T-helper 2 cell treated with Interferon-gamma antibody and Interleukin-4, amounts not matched to agents 5 μg/mL and 100 μg/mL, for 36 hours (primary cell): Measurements from ENCODE around the gene DOCK3.
"Not testable (repeated sequence)": the region's sequence is repeated elsewhere in the genome, so short reads cannot be mapped to it uniquely, and the experiment has no call there.

Source experiments
- DNase-seq: peaks from one replicate; pipeline ENCODE4 v3.0.0; 2021; ENCODE audit warnings: low spot score
- H3K27ac Mint-ChIP-seq: one replicate; pipeline ENCODE4 v1.8.0; 2021; ENCODE audit warnings: mild to moderate bottlenecking, mixed read lengths
- H3K27me3 Mint-ChIP-seq: one replicate; pipeline ENCODE4 v1.8.0; 2021; ENCODE audit warnings: low read depth, mixed read lengths
- H3K36me3 Mint-ChIP-seq: one replicate; pipeline ENCODE4 v1.8.0; 2021; ENCODE audit warnings: low read depth, mixed read lengths
- H3K4me1 Mint-ChIP-seq: one replicate; pipeline ENCODE4 v1.8.0; 2021; ENCODE audit warnings: low read depth, mixed read lengths
- H3K4me3 Mint-ChIP-seq: one replicate; pipeline ENCODE4 v1.8.0; 2022; ENCODE audit warnings: mild to moderate bottlenecking, moderate library complexity, mixed read lengths
- H3K9me3 Mint-ChIP-seq: one replicate; pipeline ENCODE4 v1.8.0; 2021; ENCODE audit warnings: mixed read lengths

DOCK3 gene

GRCh38 chr3:50811893-50812292, 137.2 kb downstream of the DOCK3 start:
- no peaks in the 10 kb centered on the region for H3K27me3 Mint-ChIP-seq
- H3K27ac Mint-ChIP-seq: no peak overlapping the region
- no peaks in the 10 kb centered on the region for H3K4me1 Mint-ChIP-seq
- H3K36me3 Mint-ChIP-seq: no peaks in the 10 kb centered on the region
- no peak for DNase-seq
- H3K4me3 Mint-ChIP-seq: no peak overlapping the region
- H3K9me3 Mint-ChIP-seq: no peaks in the 10 kb centered on the region

- H3K27ac Mint-ChIP-seq: no peak overlapping the region
- H3K4me3 Mint-ChIP-seq: no peak overlapping the region
- no peaks in the 10 kb centered on the region for H3K36me3 Mint-ChIP-seq
- no peaks in the 10 kb centered on the region for H3K4me1 Mint-ChIP-seq
- H3K9me3 Mint-ChIP-seq: no peaks in the 10 kb centered on the region
- no peak for DNase-seq
- no peaks in the 10 kb centered on the region for H3K27me3 Mint-ChIP-seq
Observed at GRCh38 chr3:50815844-50816243, 141.1 kb downstream of the DOCK3 start.

DNA sequence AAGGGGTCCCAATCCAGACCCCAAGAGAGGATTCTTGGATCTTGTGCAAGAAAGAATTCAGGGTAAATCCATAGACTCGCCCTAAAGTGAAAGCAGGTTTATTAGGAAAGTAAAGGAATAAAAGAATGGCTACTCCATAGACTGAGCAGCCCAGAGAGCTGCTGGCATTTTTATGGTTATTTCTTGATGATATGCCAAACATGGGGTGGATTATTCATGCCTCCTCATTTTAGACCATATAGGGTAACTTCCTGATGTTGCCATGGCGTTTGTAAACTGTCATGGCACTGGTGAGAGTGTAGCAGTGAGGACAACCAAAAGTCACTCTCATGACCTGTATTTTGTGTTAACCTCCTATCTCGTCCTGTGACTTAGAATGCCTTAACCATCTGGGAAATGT, 142.2 kb downstream of the DOCK3 start:
- Mint-ChIP-seq H3K27me3 (no peaks in the 10 kb centered on the region), H3K9me3 (no peaks in the 10 kb centered on the region), H3K4me1 (no peaks in the 10 kb centered on the region), H3K36me3 (no peaks in the 10 kb centered on the region), H3K4me3 (no peak overlapping the region), H3K27ac (no peak overlapping the region)
- DNase-seq: no peak

DNA sequence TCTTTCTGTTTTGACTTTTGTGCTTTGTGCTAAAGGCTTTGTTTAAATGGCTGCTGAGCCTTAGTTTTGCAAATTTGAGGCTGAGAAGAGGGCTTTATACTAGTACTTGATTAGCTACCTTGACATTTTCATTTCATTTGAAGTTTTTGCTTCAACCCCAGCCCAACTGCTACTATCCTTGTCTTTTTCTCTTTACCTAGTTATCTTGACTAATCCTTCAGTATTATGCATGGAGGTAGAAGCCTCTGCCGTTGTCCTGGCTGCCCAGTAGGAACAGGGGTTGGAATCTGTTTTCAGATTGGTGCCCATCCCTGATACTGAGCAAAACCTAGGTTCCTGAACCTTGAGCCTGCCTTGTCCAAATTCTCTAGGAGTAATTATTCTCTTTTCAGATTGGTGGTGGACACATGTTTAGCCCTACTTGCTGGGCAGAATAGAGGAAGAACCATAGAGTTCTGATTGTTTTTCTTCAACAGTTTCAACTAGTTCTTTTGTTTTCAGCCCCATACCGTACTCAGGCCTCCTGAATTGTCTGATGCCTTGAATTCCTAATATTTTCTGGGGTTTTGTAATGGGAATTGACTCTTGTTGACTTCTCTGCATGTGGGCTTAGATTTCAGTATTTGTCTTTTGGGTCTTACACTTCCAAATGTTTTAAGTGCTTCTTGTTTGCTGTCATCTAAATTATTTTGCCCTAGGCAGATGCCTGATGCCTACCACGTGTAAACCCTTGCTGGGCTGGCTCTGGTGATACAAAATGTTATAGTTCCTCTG, 143.2 kb downstream of the DOCK3 start:
- no peak for DNase-seq
- Mint-ChIP-seq H3K27ac (no peak overlapping the region), H3K4me3 (no peak overlapping the region), H3K4me1 (no peaks in the 10 kb centered on the region), H3K27me3 (no peaks in the 10 kb centered on the region), H3K9me3 (no peaks in the 10 kb centered on the region), H3K36me3 (no peaks in the 10 kb centered on the region)

GRCh38 chr3:50819882-50820281, 145.2 kb downstream of the DOCK3 start:
- H3K9me3 Mint-ChIP-seq: no peaks in the 10 kb centered on the region
- H3K36me3 Mint-ChIP-seq: no peaks in the 10 kb centered on the region
- H3K27ac Mint-ChIP-seq: no peak overlapping the region
- H3K27me3 Mint-ChIP-seq: no peaks in the 10 kb centered on the region
- no peak overlapping the region for H3K4me3 Mint-ChIP-seq
- H3K4me1 Mint-ChIP-seq: no peaks in the 10 kb centered on the region
- no peak for DNase-seq

GRCh38 chr3:50825841-50826240, 151.1 kb downstream of the DOCK3 start:
- no peak for DNase-seq
- no peak overlapping the region for H3K27ac Mint-ChIP-seq
- no peak overlapping the region for H3K4me3 Mint-ChIP-seq
- no peaks in the 10 kb centered on the region for H3K9me3 Mint-ChIP-seq
- no peaks in the 10 kb centered on the region for H3K27me3 Mint-ChIP-seq
- no peaks in the 10 kb centered on the region for H3K36me3 Mint-ChIP-seq
- no peaks in the 10 kb centered on the region for H3K4me1 Mint-ChIP-seq

GRCh38 chr3:50830451-50830850, 155.7 kb downstream of the DOCK3 start:
- DNase-seq: no peak
- Mint-ChIP-seq H3K4me3 (no peak overlapping the region), H3K36me3 (no peaks in the 10 kb centered on the region), H3K4me1 (no peaks in the 10 kb centered on the region), H3K27ac (no peak overlapping the region), H3K27me3 (no peaks in the 10 kb centered on the region), H3K9me3 (no peaks in the 10 kb centered on the region)

DNA sequence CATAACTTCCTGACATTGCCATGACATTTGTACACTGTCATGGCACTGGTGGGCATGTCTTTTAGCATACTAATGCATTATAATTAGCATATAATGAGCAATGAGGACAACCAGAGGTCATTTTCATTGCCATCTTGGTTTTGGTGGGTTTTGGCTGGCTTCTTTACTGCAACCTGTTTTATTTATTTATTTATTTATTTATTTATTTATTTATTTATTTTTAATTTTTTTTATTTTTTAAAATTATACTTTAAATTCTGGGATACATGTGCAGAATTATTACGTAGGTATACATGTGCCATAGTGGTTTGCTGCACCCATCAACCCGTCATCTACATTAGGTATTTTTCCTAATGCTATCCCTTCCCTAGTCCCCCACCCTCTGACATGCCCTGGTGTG, 156.3 kb downstream of the DOCK3 start:
- not testable (repeated sequence) for H3K27ac Mint-ChIP-seq, DNase-seq, H3K9me3 Mint-ChIP-seq, H3K4me3 Mint-ChIP-seq, H3K36me3 Mint-ChIP-seq, H3K27me3 Mint-ChIP-seq, H3K4me1 Mint-ChIP-seq

DNA sequence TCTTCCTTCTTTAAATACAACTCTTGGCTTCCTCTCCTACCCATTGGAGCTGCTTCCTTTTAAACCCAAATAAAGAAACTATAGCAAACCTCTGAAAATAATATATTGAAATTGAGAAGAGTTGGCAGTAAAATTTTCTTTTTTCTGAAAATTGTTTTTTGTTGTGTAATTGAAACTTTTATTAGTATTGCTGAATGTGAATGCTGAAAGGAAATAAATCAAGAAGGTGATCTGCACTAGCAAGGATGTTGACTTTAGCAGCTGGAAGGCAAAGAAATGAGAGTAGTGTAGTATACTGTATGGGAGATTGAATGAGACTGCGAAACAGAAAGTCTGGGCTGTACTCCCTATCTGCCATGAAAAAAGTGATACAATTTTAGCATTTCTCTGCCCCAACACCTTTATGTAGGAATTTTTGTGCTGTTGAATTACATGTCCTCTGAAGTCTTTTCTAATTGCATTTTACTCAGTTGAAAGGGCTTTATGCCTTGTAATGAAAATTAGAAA, 166.3 kb downstream of the DOCK3 start:
- H3K36me3 Mint-ChIP-seq: no peaks in the 10 kb centered on the region
- H3K27ac Mint-ChIP-seq: no peak overlapping the region
- no peaks in the 10 kb centered on the region for H3K4me1 Mint-ChIP-seq
- H3K4me3 Mint-ChIP-seq: no peak overlapping the region
- DNase-seq: no peak
- peaks cover 6% of the 10 kb centered on the region for H3K27me3 Mint-ChIP-seq
- H3K9me3 Mint-ChIP-seq: no peaks in the 10 kb centered on the region

GRCh38 chr3:50848308-50848707, 173.6 kb downstream of the DOCK3 start:
- Mint-ChIP-seq H3K4me1 (no peaks in the 10 kb centered on the region), H3K36me3 (no peaks in the 10 kb centered on the region), H3K27me3 (no peaks in the 10 kb centered on the region), H3K27ac (no peak overlapping the region), H3K9me3 (peaks cover 8% of the 10 kb centered on the region), H3K4me3 (no peak overlapping the region)
- no peak for DNase-seq

GRCh38 chr3:50850639-50851511, 176.1 kb downstream of the DOCK3 start:
- peaks cover 8% of the 10 kb centered on the region for H3K9me3 Mint-ChIP-seq
- no peak overlapping the region for H3K4me3 Mint-ChIP-seq
- H3K36me3 Mint-ChIP-seq: no peaks in the 10 kb centered on the region
- no peak for DNase-seq
- no peaks in the 10 kb centered on the region for H3K4me1 Mint-ChIP-seq
- no peak overlapping the region for H3K27ac Mint-ChIP-seq
- no peaks in the 10 kb centered on the region for H3K27me3 Mint-ChIP-seq

GRCh38 chr3:50853936-50854335, 179.2 kb downstream of the DOCK3 start:
- H3K9me3 Mint-ChIP-seq: peaks cover 3% of the 10 kb centered on the region
- no peaks in the 10 kb centered on the region for H3K36me3 Mint-ChIP-seq
- DNase-seq: no peak
- H3K27ac Mint-ChIP-seq: no peak overlapping the region
- no peak overlapping the region for H3K4me3 Mint-ChIP-seq
- no peaks in the 10 kb centered on the region for H3K27me3 Mint-ChIP-seq
- no peaks in the 10 kb centered on the region for H3K4me1 Mint-ChIP-seq

- Mint-ChIP-seq H3K4me1 (no peaks in the 10 kb centered on the region), H3K9me3 (peaks cover 3% of the 10 kb centered on the region), H3K27me3 (no peaks in the 10 kb centered on the region), H3K4me3 (no peak overlapping the region), H3K36me3 (no peaks in the 10 kb centered on the region), H3K27ac (no peak overlapping the region)
- DNase-seq: no peak
Observed at GRCh38 chr3:50862221-50862620, 187.5 kb downstream of the DOCK3 start.

- Mint-ChIP-seq H3K9me3 (peaks cover 11% of the 10 kb centered on the region), H3K36me3 (no peaks in the 10 kb centered on the region), H3K4me3 (no peak overlapping the region), H3K27me3 (peaks cover 6% of the 10 kb centered on the region), H3K27ac (no peak overlapping the region), H3K4me1 (no peaks in the 10 kb centered on the region)
- DNase-seq: no peak
Observed at GRCh38 chr3:50873376-50874157, 198.8 kb downstream of the DOCK3 start.
